Measurements from ENCODE around the gene RAB37. TPM values are rescaled to one million over a fixed set of nuclear protein-coding genes. Genes with fewer than 3 reads are reported as not detected.

RAB37 gene
- total and polyA plus RNA-seq, 2 of the 13 experiments (the other 11 are each of a cell fraction or from before 2014, with no cell fraction given), result 0.91 to 3.7 TPM

DNA sequence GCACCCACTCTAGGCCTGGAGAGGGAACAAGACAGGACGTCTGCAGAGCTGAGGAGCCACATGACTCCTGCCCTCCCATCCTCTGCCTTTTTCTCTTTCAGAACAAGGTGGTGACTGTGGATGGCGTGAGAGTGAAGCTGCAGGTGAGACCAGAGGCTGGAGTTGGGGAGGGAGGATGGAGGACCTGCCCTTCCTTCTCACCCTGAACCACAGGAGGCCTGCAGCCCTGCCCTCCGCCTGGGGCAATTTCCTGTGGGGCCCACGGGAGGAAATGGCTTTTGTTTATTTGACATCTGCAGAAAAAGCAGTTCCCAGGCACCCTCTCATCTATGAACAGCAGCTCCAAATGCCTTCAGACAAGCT, 5.1 kb downstream of the RAB37 start:
- intact Hi-C loops (cut with micrococcal nuclease; ENCODE audit: unreplicated experiment) (no loop called here), in situ Hi-C loops (cut with HindIII; ENCODE audit: extremely low pct_ligation_motif_present, low pct_unique_long_range_greater_than_20kb) (no loop called here)
- ChIA-PET POLR2A (interaction anchor here (0.8 to 1.9 kb wide), 6 partner anchors 8 to 131 kb away, joined by 3 to 9 read pairs (median 4); partner anchors contain the start of gene FDXR), CTCF (ENCODE audit: low intra/inter-chr PET ratio, low total read pairs) (interaction anchor here (0.6 to 1.3 kb wide), 2 partner anchors 38 to 85 kb away, joined by 3 read pairs; no protein-coding TSS in a partner anchor)
- 4% methylated on average over 3 of the region's 4 CpGs for WGBS (ENCODE audit: low lambda C conversion rate)
- peaks cover 5 to 25% of the 10 kb centered on the region in 2 experiments; a peak in 2 of 5 replicates for H3K27me3 ChIP-seq (ENCODE audit: control insufficient read depth in 1 of 2, insufficient read depth in 2 of 2, low read length in 2 of 2)
- no peak for DNase-seq (ENCODE audit: low spot score)
- no peak overlapping the region for H3K9ac ChIP-seq (ENCODE audit: insufficient read depth, low read depth, low read length)
- H3K36me3 ChIP-seq (replicated peaks in 1 of 2; ENCODE audit: control insufficient read depth in 1 of 2, insufficient read depth in 2 of 2, low read length in 2 of 2), result no peaks in the 10 kb centered on the region
- no peaks in the 10 kb centered on the region for H3K9me3 ChIP-seq (ENCODE audit: low read length)
- no peak overlapping the region; a peak in 1 of 6 replicates for H3K4me3 ChIP-seq (replicated peaks in 1 of 3; ENCODE audit: insufficient read depth in 1 of 3, low read depth in 2 of 3, low read length in 3 of 3)
- ATAC-seq, result no peak
- FAIRE-seq, result no peak
- H4K20me1 ChIP-seq (ENCODE audit: insufficient read depth, low read length), result no peaks in the 10 kb centered on the region
- no peaks in the 10 kb centered on the region for H3K79me2 ChIP-seq (ENCODE audit: insufficient read depth, low read length)
- peaks cover 85% of the 10 kb centered on the region for H3K4me1 ChIP-seq (ENCODE audit: insufficient read depth, low read length)
- no TSS peak for BruUV-seq (replicated peaks)
- H3K27ac ChIP-seq (ENCODE audit: extremely low read length, insufficient read depth, low read length), result no peak overlapping the region
- peak overlapping the region; percentile 33 for H3K4me2 ChIP-seq (ENCODE audit: low read depth, low read length)
- H2AFZ ChIP-seq (ENCODE audit: low read length), result no peak overlapping the region
- TF ChIP-seq GABPB1 (CRISPR knock-in tag; IDR thresholded peaks at IDR 0.05), result 0 out of 2 replicates have a peak, but pooled peaks have one; percentile 34
- TF ChIP-seq, protein P1, sequence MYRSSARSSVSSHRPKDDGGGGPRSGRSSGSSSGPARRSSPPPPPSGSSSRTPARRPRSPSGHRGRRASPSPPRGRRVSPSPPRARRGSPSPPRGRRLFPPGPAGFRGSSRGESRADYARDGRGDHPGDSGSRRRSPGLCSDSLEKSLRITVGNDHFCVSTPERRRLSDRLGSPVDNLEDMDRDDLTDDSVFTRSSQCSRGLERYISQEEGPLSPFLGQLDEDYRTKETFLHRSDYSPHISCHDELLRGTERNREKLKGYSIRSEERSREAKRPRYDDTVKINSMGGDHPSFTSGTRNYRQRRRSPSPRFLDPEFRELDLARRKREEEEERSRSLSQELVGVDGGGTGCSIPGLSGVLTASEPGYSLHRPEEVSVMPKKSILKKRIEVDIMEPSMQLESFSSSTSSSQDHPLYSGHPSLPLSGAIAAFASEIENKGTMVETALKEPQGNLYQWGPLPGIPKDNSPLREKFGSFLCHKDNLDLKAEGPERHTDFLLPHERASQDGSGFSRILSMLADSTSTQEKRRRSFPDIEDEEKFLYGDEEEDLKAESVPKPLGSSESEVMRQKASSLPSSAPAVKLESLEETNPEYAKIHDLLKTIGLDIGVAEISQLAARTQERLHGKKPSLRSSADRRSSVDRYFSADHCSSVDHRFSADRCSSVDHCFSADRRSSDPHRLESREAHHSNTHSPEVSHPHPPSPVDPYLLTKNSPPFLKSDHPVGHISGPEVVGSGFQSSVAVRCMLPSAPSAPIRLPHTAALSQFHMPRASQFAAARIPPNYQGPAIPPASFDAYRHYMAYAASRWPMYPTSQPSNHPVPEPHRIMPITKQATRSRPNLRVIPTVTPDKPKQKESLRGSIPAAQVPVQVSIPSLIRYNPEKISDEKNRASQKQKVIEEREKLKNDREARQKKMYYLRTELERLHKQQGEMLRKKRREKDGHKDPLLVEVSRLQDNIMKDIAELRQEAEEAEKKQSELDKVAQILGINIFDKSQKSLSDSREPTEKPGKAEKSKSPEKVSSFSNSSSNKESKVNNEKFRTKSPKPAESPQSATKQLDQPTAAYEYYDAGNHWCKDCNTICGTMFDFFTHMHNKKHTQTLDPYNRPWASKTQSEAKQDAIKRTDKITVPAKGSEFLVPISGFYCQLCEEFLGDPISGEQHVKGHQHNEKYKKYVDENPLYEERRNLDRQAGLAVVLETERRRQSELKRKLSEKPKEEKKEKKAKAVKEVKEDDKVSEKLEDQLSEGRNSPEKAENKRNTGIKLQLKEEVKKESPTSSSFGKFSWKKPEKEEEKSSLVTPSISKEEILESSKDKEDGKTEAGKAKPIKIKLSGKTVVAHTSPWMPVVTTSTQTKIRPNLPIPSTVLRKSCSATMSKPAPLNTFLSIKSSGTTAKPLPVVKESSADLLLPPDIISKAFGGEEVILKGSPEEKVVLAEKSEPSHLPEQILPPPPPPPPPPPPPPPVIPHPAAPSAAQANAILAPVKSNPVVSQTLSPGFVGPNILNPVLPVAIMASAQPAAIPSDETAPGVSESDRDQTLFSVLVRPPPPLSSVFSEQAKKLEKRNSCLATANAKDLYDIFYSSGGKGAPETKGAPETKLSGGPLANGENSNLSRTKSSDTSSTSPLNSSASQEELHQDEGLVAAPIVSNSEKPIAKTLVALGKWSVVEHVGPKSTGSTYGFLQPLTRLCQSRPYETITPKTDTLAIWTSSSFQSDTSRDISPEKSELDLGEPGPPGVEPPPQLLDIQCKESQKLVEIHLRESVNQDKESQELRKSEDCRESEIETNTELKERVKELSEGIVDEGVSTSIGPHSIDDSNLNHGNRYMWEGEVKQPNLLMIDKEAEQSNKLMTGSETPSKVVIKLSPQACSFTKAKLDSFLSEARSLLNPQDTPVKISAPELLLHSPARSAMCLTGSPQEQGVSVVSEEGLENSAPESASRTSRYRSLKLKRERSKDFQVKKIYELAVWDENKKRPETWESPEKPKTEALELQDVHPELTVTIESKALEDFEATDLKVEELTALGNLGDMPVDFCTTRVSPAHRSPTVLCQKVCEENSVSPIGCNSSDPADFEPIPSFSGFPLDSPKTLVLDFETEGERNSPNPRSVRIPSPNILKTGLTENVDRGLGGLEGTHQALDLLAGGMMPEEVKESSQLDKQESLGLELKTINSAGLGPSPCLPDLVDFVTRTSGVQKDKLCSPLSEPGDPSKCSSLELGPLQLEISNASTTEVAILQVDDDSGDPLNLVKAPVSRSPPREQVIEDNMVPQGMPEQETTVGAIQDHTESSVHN (CRISPR knock-in tag; IDR thresholded peaks at IDR 0.05), result no peak
- no peak for TF ChIP-seq PRMT3 (CRISPR knock-in tag; IDR thresholded peaks at IDR 0.05; ENCODE audit: borderline replicate concordance, low read depth)
- TF ChIP-seq, protein P2, sequence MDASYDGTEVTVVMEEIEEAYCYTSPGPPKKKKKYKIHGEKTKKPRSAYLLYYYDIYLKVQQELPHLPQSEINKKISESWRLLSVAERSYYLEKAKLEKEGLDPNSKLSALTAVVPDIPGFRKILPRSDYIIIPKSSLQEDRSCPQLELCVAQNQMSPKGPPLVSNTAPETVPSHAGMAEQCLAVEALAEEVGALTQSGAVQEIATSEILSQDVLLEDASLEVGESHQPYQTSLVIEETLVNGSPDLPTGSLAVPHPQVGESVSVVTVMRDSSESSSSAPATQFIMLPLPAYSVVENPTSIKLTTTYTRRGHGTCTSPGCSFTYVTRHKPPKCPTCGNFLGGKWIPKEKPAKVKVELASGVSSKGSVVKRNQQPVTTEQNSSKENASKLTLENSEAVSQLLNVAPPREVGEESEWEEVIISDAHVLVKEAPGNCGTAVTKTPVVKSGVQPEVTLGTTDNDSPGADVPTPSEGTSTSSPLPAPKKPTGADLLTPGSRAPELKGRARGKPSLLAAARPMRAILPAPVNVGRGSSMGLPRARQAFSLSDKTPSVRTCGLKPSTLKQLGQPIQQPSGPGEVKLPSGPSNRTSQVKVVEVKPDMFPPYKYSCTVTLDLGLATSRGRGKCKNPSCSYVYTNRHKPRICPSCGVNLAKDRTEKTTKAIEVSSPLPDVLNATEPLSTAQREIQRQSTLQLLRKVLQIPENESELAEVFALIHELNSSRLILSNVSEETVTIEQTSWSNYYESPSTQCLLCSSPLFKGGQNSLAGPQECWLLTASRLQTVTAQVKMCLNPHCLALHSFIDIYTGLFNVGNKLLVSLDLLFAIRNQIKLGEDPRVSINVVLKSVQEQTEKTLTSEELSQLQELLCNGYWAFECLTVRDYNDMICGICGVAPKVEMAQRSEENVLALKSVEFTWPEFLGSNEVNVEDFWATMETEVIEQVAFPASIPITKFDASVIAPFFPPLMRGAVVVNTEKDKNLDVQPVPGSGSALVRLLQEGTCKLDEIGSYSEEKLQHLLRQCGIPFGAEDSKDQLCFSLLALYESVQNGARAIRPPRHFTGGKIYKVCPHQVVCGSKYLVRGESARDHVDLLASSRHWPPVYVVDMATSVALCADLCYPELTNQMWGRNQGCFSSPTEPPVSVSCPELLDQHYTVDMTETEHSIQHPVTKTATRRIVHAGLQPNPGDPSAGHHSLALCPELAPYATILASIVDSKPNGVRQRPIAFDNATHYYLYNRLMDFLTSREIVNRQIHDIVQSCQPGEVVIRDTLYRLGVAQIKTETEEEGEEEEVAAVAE (CRISPR knock-in tag; IDR thresholded peaks at IDR 0.05; ENCODE audit: borderline replicate concordance), result no peak
- TF ChIP-seq, protein P3, sequence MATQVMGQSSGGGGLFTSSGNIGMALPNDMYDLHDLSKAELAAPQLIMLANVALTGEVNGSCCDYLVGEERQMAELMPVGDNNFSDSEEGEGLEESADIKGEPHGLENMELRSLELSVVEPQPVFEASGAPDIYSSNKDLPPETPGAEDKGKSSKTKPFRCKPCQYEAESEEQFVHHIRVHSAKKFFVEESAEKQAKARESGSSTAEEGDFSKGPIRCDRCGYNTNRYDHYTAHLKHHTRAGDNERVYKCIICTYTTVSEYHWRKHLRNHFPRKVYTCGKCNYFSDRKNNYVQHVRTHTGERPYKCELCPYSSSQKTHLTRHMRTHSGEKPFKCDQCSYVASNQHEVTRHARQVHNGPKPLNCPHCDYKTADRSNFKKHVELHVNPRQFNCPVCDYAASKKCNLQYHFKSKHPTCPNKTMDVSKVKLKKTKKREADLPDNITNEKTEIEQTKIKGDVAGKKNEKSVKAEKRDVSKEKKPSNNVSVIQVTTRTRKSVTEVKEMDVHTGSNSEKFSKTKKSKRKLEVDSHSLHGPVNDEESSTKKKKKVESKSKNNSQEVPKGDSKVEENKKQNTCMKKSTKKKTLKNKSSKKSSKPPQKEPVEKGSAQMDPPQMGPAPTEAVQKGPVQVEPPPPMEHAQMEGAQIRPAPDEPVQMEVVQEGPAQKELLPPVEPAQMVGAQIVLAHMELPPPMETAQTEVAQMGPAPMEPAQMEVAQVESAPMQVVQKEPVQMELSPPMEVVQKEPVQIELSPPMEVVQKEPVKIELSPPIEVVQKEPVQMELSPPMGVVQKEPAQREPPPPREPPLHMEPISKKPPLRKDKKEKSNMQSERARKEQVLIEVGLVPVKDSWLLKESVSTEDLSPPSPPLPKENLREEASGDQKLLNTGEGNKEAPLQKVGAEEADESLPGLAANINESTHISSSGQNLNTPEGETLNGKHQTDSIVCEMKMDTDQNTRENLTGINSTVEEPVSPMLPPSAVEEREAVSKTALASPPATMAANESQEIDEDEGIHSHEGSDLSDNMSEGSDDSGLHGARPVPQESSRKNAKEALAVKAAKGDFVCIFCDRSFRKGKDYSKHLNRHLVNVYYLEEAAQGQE (IDR thresholded peaks at IDR 0.05; ENCODE audit: borderline replicate concordance in 1 of 2, low read depth in 1 of 2, low read length in 2 of 2), result no peak
- TF ChIP-seq SALL1 (CRISPR knock-in tag; IDR thresholded peaks at IDR 0.05), result peak; percentile 31; the same call in 1 of the 2 replicates
- no peak for TF ChIP-seq ARNTL (CRISPR knock-in tag; IDR thresholded peaks at IDR 0.05)

Data from HepG2 (cell line).